Esophagus muscularis mucosa (tissue), 4 donors: ENCODE measurements around the gene CHRNG.

Experiments
- EP300 ChIP-seq: sonication (generic); formaldehyde crosslinking; IDR thresholded peaks from one replicate; pipeline ENCODE4 v1.6.1; 2017; ENCODE audit warnings: antibody characterized with exemption
- POLR2A ChIP-seq: fragments of 450-650 bp; IDR thresholded peaks from one replicate; pipeline ENCODE4 v1.6.1; 2017; ENCODE audit warnings: antibody characterized with exemption, moderate library complexity, mild to moderate bottlenecking, low read depth
- POLR2AphosphoS5 ChIP-seq, 2 donors: sonication (generic); formaldehyde crosslinking; IDR thresholded peaks; one replicate each; pipeline ENCODE4 v1.6.1; 2017; ENCODE audit warnings: antibody characterized with exemption in 2 of 2
- TF ChIP-seq, protein P1 (sequence below), 3 experiments: fragments of 200-600 bp in 2 of 3; fragments of 450-650 bp in 1 of 3; sonication (generic) in 2 of 3; IDR thresholded peaks; one replicate each; pipeline ENCODE4 v1.5.1; 2017 to 2019; ENCODE audit warnings: antibody characterized with exemption in 3 of 3, mild to moderate bottlenecking in 2 of 3, moderate library complexity in 1 of 3

DNA sequence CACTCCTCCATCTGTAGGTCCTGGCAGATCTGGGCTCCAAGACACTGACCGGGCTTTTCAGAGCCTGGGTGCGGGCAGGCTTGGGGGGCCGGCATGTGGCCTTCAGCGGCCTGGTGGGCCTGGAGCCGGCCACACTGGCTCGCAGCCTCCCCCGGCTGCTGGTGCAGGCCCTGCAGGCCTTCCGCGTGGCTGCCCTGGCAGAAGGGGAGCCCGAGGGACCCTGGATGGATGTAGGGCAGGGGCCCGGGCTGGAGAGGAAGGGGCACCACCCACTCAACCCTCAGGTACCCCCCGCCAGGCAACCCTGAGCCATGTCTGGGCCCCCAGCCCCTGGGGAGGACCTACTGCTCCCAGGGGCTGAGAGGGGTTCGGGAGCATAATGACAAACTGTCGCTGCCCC is 14.3 kb upstream of the CHRNG start:
- TF ChIP-seq, protein P1, sequence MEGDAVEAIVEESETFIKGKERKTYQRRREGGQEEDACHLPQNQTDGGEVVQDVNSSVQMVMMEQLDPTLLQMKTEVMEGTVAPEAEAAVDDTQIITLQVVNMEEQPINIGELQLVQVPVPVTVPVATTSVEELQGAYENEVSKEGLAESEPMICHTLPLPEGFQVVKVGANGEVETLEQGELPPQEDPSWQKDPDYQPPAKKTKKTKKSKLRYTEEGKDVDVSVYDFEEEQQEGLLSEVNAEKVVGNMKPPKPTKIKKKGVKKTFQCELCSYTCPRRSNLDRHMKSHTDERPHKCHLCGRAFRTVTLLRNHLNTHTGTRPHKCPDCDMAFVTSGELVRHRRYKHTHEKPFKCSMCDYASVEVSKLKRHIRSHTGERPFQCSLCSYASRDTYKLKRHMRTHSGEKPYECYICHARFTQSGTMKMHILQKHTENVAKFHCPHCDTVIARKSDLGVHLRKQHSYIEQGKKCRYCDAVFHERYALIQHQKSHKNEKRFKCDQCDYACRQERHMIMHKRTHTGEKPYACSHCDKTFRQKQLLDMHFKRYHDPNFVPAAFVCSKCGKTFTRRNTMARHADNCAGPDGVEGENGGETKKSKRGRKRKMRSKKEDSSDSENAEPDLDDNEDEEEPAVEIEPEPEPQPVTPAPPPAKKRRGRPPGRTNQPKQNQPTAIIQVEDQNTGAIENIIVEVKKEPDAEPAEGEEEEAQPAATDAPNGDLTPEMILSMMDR (IDR thresholded peaks at IDR 0.05), result no peak
- no peak for TF ChIP-seq POLR2A
- no peak for TF ChIP-seq POLR2AphosphoS5 (IDR thresholded peaks at IDR 0.05)
- no peak for TF ChIP-seq EP300
